SK-N-SH (cell line): ENCODE results near the gene E2F4. TPM values are rescaled to one million over a fixed set of nuclear protein-coding genes. Genes with fewer than 3 reads are reported as not detected.

Experiments
- CTCF ChIA-PET: fragments of 300-600, 350-600 bp; formaldehyde crosslinking; extraction: SDS; loops from one replicate; lab custom pipeline; 2021; lab: Yijun Ruan, JAX
- POLR2A ChIA-PET: fragments of 350-600 bp; sonication (Branson Sonifier 250); formaldehyde crosslinking; extraction: SDS; loops from one replicate; lab custom pipeline; 2020; ENCODE audit warnings: antibody characterized with exemption, inconsistent platforms; lab: Yijun Ruan, JAX
- DNase-seq: peaks from one replicate; pipeline ENCODE4 v3.0.0; 2012
- H2AFZ ChIP-seq: fragments of 200-600 bp; sonication (generic); 2 replicates; pipeline ENCODE4 v1.8.1; 2016; ENCODE audit warnings: antibody characterized with exemption, mild to moderate bottlenecking, low read depth
- H3F3A ChIP-seq: fragments of 200-600 bp; sonication (generic); replicated peaks from 2 replicates; pipeline ENCODE3; 2016; ENCODE audit warnings: antibody characterized with exemption, mild to moderate bottlenecking; ENCODE audit not compliant: insufficient read depth
- H3K27ac ChIP-seq, 2 experiments: fragments of 200-500 bp in 1 of 2; fragments of 200-600 bp in 1 of 2; sonication (Bioruptor generic) in 1 of 2; sonication (generic), shearing (Covaris generic) in 1 of 2; 2 replicates each; pipeline versions ENCODE4 v1.5.1 to v1.6.1; 2014 to 2016; ENCODE audit warnings: low read depth in 2 of 2, inconsistent platforms in 1 of 2, low read length in 1 of 2, mild to moderate bottlenecking in 1 of 2, mixed read lengths in 1 of 2
- H3K27me3 ChIP-seq: fragments of 200-600 bp; sonication (generic), shearing (Covaris generic); 2 replicates; pipeline ENCODE4 v1.6.1; 2016; ENCODE audit warnings: mixed run types; ENCODE audit not compliant: insufficient read depth
- H3K36me3 ChIP-seq, 2 experiments: fragments of 200-500 bp in 1 of 2; fragments of 200-600 bp in 1 of 2; sonication (Bioruptor generic) in 1 of 2; sonication (generic) in 1 of 2; replicated peaks in 1 of 2; 2 replicates each; pipeline versions ENCODE3 to v1.5.1; 2014 to 2016; ENCODE audit warnings: low read length in 1 of 2, mild to moderate bottlenecking in 1 of 2; ENCODE audit not compliant: insufficient read depth in 2 of 2, control insufficient read depth in 1 of 2
- H3K4me1 ChIP-seq, 2 experiments: fragments of 200-500 bp in 1 of 2; fragments of 200-600 bp in 1 of 2; sonication (Bioruptor generic) in 1 of 2; sonication (generic), shearing (Covaris generic) in 1 of 2; 2 replicates each; pipeline versions ENCODE4 v1.5.1 to v1.6.1; 2014 to 2016; ENCODE audit warnings: low read depth in 1 of 2, low read length in 1 of 2, mixed run types in 1 of 2; ENCODE audit not compliant: insufficient read depth in 2 of 2, control insufficient read depth in 1 of 2
- H3K4me2 ChIP-seq: fragments of 200-600 bp; sonication (generic), shearing (Covaris generic); 2 replicates; pipeline ENCODE4 v1.6.1; 2017; ENCODE audit warnings: mixed run types
- H3K4me3 ChIP-seq, 2 experiments: fragments of 200-500 bp in 1 of 2; fragments of 200-600 bp in 1 of 2; sonication (Bioruptor generic) in 1 of 2; sonication (generic), shearing (Covaris generic) in 1 of 2; 2 replicates each; pipeline versions ENCODE4 v1.5.1 to v1.8.1; 2014 to 2016; ENCODE audit warnings: low read depth in 2 of 2, inconsistent platforms in 1 of 2, low read length in 1 of 2, mild to moderate bottlenecking in 1 of 2, mixed read lengths in 1 of 2, moderate library complexity in 1 of 2
- H3K79me2 ChIP-seq: fragments of 200-600 bp; sonication (generic); 2 replicates; pipeline ENCODE4 v1.8.1; 2017; ENCODE audit warnings: mild to moderate bottlenecking; ENCODE audit not compliant: insufficient read depth
- H3K9ac ChIP-seq: fragments of 200-600 bp; sonication (generic); 2 replicates; pipeline ENCODE4 v1.6.1; 2017; ENCODE audit warnings: mixed run types
- H3K9me2 ChIP-seq: fragments of 200-600 bp; sonication (generic); 2 replicates; pipeline ENCODE4 v1.6.1; 2017; ENCODE audit warnings: mixed run types
- H3K9me3 ChIP-seq: fragments of 200-600 bp; sonication (generic); 2 replicates; pipeline ENCODE4 v1.6.1; 2017; ENCODE audit warnings: mixed run types, mild to moderate bottlenecking, moderate library complexity
- H4K20me1 ChIP-seq: fragments of 200-600 bp; sonication (generic); 2 replicates; pipeline ENCODE4 v1.6.1; 2017; ENCODE audit warnings: mild to moderate bottlenecking, mixed run types; ENCODE audit not compliant: insufficient read depth
- CTCF ChIP-seq: fragments of 200-600 bp; sonication (generic); IDR thresholded peaks from 2 replicates; pipeline ENCODE4 v1.6.1; 2017; ENCODE audit warnings: antibody characterized with exemption, mild to moderate bottlenecking, moderate library complexity
- ELF1 ChIP-seq: IDR thresholded peaks from 2 replicates; pipeline ENCODE4 v1.4.0; 2012
- EP300 ChIP-seq, 2 experiments: IDR thresholded peaks; 2 replicates each; pipeline versions ENCODE4 v1.4.0 to v1.6.1; 2012; ENCODE audit warnings: borderline replicate concordance in 1 of 2, low read depth in 1 of 2, low read length in 1 of 2
- EZH2phosphoT487 ChIP-seq: fragments of 200-600 bp; sonication (generic); IDR thresholded peaks from 2 replicates; pipeline ENCODE4 v1.6.1; 2017; ENCODE audit warnings: low read depth, mixed run types, mild to moderate bottlenecking, antibody characterized with exemption, moderate library complexity, borderline replicate concordance
- FOSL2 ChIP-seq: IDR thresholded peaks from 2 replicates; pipeline ENCODE4 v1.4.0; 2012; ENCODE audit warnings: low read depth, mild to moderate bottlenecking, moderate library complexity, borderline replicate concordance
- GATA2 ChIP-seq: sonication (generic); formaldehyde crosslinking; IDR thresholded peaks from 2 replicates; pipeline ENCODE4 v1.5.0; 2020; ENCODE audit warnings: mild to moderate bottlenecking, missing genetic modification reagents
- JUND ChIP-seq: IDR thresholded peaks from 2 replicates; pipeline ENCODE4 v1.4.0; 2012
- MXI1 ChIP-seq: IDR thresholded peaks from 2 replicates; pipeline ENCODE4 v1.6.1; 2012; ENCODE audit warnings: mild to moderate bottlenecking, low read depth, low read length, improper control_type of control experiment
- RCOR1 ChIP-seq: fragments of 150-350 bp; IDR thresholded peaks from 2 replicates; pipeline ENCODE4 v1.6.1; 2017; ENCODE audit warnings: antibody characterized with exemption, low read length
- REST ChIP-seq: IDR thresholded peaks from 2 replicates; pipeline ENCODE4 v1.6.1; 2012; ENCODE audit warnings: mild to moderate bottlenecking, low read depth, low read length, moderate library complexity
- RFX5 ChIP-seq: IDR thresholded peaks from 2 replicates; pipeline ENCODE4 v1.6.1; 2012; ENCODE audit warnings: mild to moderate bottlenecking, improper control_type of control experiment, low read length
- RXRA ChIP-seq: IDR thresholded peaks from 2 replicates; pipeline ENCODE4 v1.4.0; 2012; ENCODE audit warnings: low read depth, mild to moderate bottlenecking, borderline replicate concordance
- SIN3A ChIP-seq: IDR thresholded peaks from 2 replicates; pipeline ENCODE4 v1.6.1; 2012; ENCODE audit warnings: low read depth, mild to moderate bottlenecking, low read length, moderate library complexity, borderline replicate concordance
- TAF1 ChIP-seq: IDR thresholded peaks from 2 replicates; pipeline ENCODE4 v1.6.1; 2012; ENCODE audit warnings: low read depth, mild to moderate bottlenecking, low read length, moderate library complexity, borderline replicate concordance
- USF1 ChIP-seq: IDR thresholded peaks from 2 replicates; pipeline ENCODE4 v1.4.0; 2012; ENCODE audit warnings: low read depth, borderline replicate concordance
- YY1 ChIP-seq: IDR thresholded peaks from 2 replicates; pipeline ENCODE4 v1.4.0; 2012; ENCODE audit warnings: low read depth, mild to moderate bottlenecking
- ZBTB33 ChIP-seq: IDR thresholded peaks from 2 replicates; pipeline ENCODE4 v1.4.0; 2012; ENCODE audit warnings: low read depth, borderline replicate concordance
- WGBS: methylation state at CpG from one replicate; pipeline ENCODE4 v1.1.6; 2017; ENCODE audit warnings: low lambda C conversion rate; 5-methylcytosine and 5-hydroxymethylcytosine counted together
- polyA plus RNA-seq, 3 experiments: library from polyadenylated mRNA; depleted of rRNA; stranded (reverse); fragments of >200 nt; gene quantifications; 2 replicates each; pipeline ENCODE4 v1.2.3, GENCODE V29; 2012

The E2F4 gene
- polyA plus RNA-seq, 1 of the 3 experiments (the other 2 are of a cell fraction) = 168 TPM

GRCh38 chr16:67166110-67166547 is 25.8 kb upstream of the E2F4 start (continued):
- TF ChIP-seq REST (no peak), RCOR1 (no peak), YY1 (no peak), SIN3A (no peak), TAF1 (no peak), EP300 (IDR thresholded peaks at IDR 0.05; ENCODE audit: borderline replicate concordance in 1 of 2, low read depth in 1 of 2, low read length in 1 of 2) (no peak), RFX5 (no peak), ZBTB33 (no peak), USF1 (no peak), GATA2 (CRISPR knock-in tag) (no peak), FOSL2 (no peak), JUND (no peak), RXRA (no peak)

- DNase-seq = no peak
- Histone ChIP-seq H3K36me3 (no peaks in the 10 kb centered on the region), H3K27ac (no peak overlapping the region), H3K9me3 (no peaks in the 10 kb centered on the region), H3K4me3 (no peak overlapping the region), H3F3A (peaks cover 27% of the 10 kb centered on the region), H3K79me2 (peaks cover 3% of the 10 kb centered on the region; the same call in 1 of the 2 replicates), H2AFZ (no peak overlapping the region), H3K4me2 (no peak overlapping the region), H3K9me2 (no peaks in the 10 kb centered on the region), H3K9ac (no peak overlapping the region), H4K20me1 (no peaks in the 10 kb centered on the region), H3K27me3 (no peaks in the 10 kb centered on the region), H3K4me1 (peaks cover 21 to 38% of the 10 kb centered on the region in 2 experiments; a peak in 2 of 4 replicates)
- POLR2A ChIA-PET = no interaction called here
- 92% methylated on average over 5 of the region's 5 CpGs for WGBS
- CTCF ChIA-PET = interaction anchor here (0.6 to 2.3 kb wide), 6 partner anchors 11 to 557 kb away, joined by 3 to 13 read pairs (median 3); no protein-coding TSS in a partner anchor
- TF ChIP-seq CTCF = no peak
- no peak for TF ChIP-seq REST
- TF ChIP-seq ELF1 = no peak
- no peak for TF ChIP-seq TAF1
- TF ChIP-seq SIN3A = no peak
- TF ChIP-seq RFX5 = no peak
- TF ChIP-seq YY1 = no peak
- TF ChIP-seq EZH2phosphoT487 = no peak
- no peak for TF ChIP-seq MXI1
Observed at GRCh38 chr16:67166598-67167168, 25.3 kb upstream of the E2F4 start.
